Fibroblast of villous mesenchyme (primary cell): ENCODE results near the gene ODC1. TPM values are rescaled to one million over a fixed set of nuclear protein-coding genes. Genes with fewer than 3 reads are reported as not detected.

Experiments used
- DNase-seq: peaks from one replicate; pipeline ENCODE4 v3.0.0-alpha.2; 2010; ENCODE audit warnings: low read depth
- H3K4me3 ChIP-seq: 2 replicates; pipeline ENCODE4 v1.5.1; 2011; ENCODE audit warnings: low read depth, mild to moderate bottlenecking, low read length
- CTCF ChIP-seq: IDR thresholded peaks from 2 replicates; pipeline ENCODE4 v1.5.1; 2012; ENCODE audit warnings: low read depth, mild to moderate bottlenecking, low read length; ENCODE audit not compliant: insufficient read depth
- small RNA-seq: library from RNA; depleted of rRNA; stranded (forward); fragments of <200 nt; gene quantifications from one replicate; pipeline ENCODE3, GENCODE V24; 2012
- total RNA-seq: library from RNA; depleted of rRNA; stranded (reverse); fragments of >200 nt; gene quantifications from 2 replicates; pipeline ENCODE4 v1.2.3, GENCODE V29; 2012

The ODC1 gene
- total RNA-seq, 1 donor, result 133 TPM

DNA sequence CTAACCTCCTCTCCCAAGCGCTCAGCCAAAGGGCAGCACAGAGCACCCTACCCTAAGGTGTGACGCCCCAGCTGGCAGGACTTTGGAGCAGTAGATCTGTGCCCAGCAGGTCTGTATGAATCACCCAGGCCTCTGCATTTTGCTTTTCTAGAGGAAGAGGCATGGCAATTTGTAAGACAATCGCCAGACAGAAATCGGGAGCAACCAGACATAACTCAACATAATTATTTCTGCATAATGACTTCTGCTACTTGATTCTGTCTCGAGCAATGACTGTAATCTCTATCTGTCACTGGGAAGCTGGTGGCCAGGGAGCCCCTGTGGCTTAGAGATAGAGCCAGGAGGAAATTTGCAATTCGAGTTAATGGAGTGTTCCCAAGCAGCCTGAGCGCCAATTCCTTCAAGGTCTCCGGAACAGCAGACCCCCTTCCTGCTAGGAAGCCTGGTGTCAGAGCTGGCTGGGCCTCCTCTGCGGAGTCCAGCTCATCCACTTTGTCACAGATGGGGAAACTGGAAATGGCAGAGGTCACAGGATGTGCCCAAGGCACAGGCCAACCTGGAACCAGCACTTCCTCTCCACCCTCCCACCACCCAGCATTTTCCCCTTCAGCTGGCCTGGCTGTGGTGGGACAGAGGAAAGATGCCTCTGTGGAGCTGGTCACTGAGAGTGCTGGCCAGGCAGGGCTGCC, 55.0 kb downstream of the ODC1 start:
- DNase-seq, result no peak
- H3K4me3 ChIP-seq, result no peak overlapping the region
- no peak for TF ChIP-seq CTCF

DNA sequence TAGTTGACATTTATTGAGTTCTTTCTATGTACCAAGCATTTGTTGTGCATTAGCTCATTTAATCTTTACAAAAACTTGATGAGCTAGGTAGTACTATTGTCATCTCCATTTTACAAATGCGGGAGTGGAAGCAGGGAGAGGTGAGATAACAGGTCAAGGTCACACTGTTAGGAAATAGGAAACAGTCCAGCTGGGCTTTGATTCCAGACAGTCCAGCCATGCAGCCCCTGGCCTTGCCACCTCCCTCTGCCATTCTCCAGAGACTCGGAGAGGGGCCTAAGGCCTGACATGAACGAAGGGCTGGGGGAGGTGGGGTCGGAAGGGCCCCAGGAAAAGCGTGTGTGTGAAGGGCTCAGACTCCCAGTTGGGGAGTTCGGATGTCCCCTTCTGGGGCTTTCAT, 55.6 kb downstream of the ODC1 start:
- H3K4me3 ChIP-seq, result no peak overlapping the region
- DNase-seq, result no peak
- TF ChIP-seq CTCF, result no peak

- no peak for TF ChIP-seq CTCF
- no peak for DNase-seq
- no peak overlapping the region for H3K4me3 ChIP-seq
These were observed 56.0 kb downstream of the ODC1 start for GRCh38 chr2:10392100-10392499.

- TF ChIP-seq CTCF, result no peak
- no peak overlapping the region for H3K4me3 ChIP-seq
- DNase-seq, result no peak
These were observed 57.7 kb downstream of the ODC1 start for GRCh38 chr2:10390369-10390801.

Small RNA genes lying within 50 kb of the gene (small RNA-seq; reads per million reads assigned to genes)
- 45.4 reads per million, percentile 95 among the genes with 10 or more reads in this experiment for gene SNORA80B

Other genes starting within 250 kb of the ODC1 start
- 51.5 and 60.0 TPM in 2 replicates for gene HPCAL1, start 145.4 kb downstream of the ODC1 start, total RNA-seq
- gene NOL10, start 241.6 kb upstream of the ODC1 start, total RNA-seq, result 45.1 and 51.8 TPM in 2 replicates